NCI-H1436 (cell line): ENCODE measurements around the gene TMEM94.
"Not testable (repeated sequence)": the region's sequence is repeated elsewhere in the genome, so short reads cannot be mapped to it uniquely, and the experiment has no call there.

Experiments
- DNase-seq: peaks from one replicate; lab custom pipeline; 2025; lab: John Stamatoyannopoulos, UW

The TMEM94 gene

GRCh38 chr17:75445896-75446295 is 10.5 kb upstream of the TMEM94 start:
- not testable (repeated sequence) for DNase-seq

- DNase-seq, result no peak
Observed at GRCh38 chr17:75447951-75448856, 8.2 kb upstream of the TMEM94 start.

- DNase-seq, result no peak
Observed at GRCh38 chr17:75450270-75450669, 6.2 kb upstream of the TMEM94 start.

DNA sequence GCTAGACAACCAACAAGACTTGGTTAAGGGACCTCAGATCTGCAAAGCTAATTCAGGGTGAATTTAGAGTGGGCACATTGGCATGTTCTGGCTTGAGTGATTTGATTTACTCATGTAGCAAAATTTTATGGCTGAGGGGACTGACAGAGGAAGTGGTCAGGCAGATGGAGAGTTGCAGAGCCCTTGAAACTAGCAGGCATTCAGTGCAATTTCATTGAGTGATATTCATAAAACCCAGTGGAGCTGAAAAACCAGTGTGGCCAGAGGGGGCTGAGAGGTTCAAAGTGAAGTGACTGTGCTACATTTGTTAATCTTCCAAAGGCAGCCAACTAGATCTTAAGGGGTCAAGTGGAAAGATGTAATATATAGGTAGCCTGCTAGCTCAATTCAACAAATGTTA is 2.2 kb upstream of the TMEM94 start:
- DNase-seq, result no peak

GRCh38 chr17:75454672-75455071 is 1.8 kb upstream of the TMEM94 start:
- DNase-seq, result not testable (repeated sequence)

DNA sequence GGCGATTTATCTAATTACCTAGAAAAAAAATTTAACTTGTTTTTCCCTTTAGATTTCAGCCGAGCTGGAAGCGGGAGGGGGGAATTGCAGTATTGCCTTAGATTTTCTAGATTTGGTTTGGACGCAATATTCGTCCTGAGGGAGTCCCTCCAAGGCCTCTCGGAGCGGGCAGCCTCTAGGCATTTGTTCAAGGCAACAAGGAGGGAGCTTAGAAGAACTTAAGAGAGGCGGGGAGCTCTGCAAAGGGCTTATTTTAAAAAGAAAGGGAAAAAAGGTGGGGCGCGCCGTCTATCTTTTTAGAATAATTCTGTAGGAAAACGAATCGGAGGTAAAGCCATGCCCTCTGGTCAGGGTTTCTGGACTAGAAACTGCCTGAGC is 407 bp upstream of the TMEM94 start:
- DNase-seq, result peak; percentile 32

- DNase-seq, result peak; percentile 34
Observed at GRCh38 chr17:75457047-75457654, 716 bp downstream of the TMEM94 start.

DNA sequence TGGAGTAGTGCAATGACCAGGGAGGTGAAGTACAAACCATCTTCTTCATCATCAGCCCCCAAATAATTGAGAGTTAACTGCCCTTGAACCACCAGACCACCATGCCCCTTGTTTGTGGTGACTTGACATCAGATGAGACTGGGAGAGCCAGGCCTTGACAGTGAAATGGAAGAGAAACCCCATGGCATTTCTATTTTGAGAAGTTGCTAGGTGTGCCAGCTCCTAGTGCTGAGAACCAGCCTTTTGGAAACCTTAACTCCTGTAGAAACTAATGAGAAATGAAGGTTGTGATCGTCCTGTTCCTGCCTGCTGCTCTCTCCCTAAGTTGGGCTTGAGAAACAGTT is 2.8 kb downstream of the TMEM94 start:
- no peak for DNase-seq

GRCh38 chr17:75459590-75460267 is 3.3 kb downstream of the TMEM94 start:
- no peak for DNase-seq

- DNase-seq, result no peak
Observed at GRCh38 chr17:75460295-75460694, 3.9 kb downstream of the TMEM94 start.

DNA sequence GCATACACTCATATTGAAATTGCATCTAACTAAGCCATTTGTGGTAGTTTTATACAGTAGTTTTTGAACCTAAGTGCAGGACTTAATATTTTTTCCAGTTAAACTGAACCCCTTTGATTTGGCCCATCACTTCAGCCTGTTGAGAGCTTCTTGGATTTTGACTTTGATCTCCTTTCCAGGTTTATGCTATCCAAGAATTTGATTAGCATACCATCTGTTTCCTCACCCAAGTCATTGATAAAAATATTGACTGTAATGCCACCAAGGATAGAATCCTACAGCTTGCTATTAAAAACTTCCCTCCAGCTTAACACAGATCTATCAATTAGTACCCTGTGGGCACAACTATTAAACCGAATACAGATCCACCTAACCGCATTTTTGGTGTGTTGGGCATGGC is 7.2 kb downstream of the TMEM94 start:
- DNase-seq, result no peak

- DNase-seq, result no peak
Observed at GRCh38 chr17:75465039-75465438, 8.6 kb downstream of the TMEM94 start.

- no peak for DNase-seq
Observed at GRCh38 chr17:75468291-75468754, 11.9 kb downstream of the TMEM94 start.

- DNase-seq, result no peak
Observed at GRCh38 chr17:75468779-75469373, 12.4 kb downstream of the TMEM94 start.

DNA sequence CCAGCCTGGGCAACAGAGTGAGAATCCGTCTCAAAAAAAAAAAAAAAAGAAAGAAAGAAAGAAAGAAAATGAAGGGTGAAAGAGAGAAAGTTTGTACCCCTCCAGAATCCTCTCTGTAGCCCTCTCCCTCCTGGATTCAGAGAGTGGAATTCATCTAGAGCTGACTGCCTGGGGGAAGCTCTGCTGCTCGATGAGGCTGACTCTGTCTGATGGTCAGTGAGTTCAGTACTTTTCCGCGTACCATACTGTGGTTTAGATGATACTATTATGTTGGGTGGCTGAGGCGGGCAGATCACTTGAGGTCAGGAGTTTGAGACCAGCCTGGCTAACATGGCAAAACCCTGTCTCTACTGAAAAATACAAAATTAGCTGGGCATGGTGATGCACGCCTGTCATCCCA is 14.8 kb downstream of the TMEM94 start:
- no peak for DNase-seq

DNA sequence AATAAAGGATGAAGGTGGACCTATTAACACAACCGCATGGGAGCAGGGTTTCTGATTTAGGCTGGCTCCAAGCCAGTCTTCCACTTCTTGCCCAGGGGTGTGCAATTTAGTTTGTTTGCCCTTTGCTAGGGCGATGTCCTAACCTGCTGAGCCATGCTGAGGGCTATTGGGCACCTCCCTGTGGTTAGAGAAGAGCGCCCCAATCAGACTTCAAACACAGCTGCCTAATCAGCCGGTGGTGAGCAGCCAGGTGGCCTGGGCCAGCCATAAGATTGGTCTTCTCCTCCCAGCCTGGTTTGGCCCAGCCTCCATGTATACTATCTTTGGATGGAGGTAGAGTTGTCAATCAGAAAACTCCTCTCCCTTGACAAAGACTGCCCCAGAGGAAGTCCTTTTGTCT is 15.7 kb downstream of the TMEM94 start:
- DNase-seq, result peak; percentile 44

GRCh38 chr17:75473246-75473645 is 16.8 kb downstream of the TMEM94 start:
- no peak for DNase-seq

DNA sequence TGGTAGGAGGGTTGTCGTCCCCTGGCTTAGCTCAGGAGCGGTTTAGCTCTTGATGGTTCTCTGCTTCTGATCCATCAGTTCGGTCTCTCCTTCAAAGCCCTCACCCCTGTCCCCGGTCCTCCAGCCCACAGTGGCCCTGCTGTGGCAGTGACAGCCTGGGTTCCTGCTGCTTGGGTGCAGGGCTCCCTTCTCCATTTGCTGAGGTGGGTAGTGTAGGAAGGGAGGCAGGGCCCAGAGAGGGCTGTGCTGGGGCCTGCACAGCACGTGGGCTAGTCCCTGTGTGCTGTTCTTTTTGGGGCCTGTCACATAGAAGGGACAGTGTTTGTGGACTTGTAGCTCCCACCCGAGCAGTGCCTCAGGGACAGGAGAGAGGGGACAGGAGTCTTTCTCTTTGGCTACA is 18.3 kb downstream of the TMEM94 start:
- no peak for DNase-seq

DNA sequence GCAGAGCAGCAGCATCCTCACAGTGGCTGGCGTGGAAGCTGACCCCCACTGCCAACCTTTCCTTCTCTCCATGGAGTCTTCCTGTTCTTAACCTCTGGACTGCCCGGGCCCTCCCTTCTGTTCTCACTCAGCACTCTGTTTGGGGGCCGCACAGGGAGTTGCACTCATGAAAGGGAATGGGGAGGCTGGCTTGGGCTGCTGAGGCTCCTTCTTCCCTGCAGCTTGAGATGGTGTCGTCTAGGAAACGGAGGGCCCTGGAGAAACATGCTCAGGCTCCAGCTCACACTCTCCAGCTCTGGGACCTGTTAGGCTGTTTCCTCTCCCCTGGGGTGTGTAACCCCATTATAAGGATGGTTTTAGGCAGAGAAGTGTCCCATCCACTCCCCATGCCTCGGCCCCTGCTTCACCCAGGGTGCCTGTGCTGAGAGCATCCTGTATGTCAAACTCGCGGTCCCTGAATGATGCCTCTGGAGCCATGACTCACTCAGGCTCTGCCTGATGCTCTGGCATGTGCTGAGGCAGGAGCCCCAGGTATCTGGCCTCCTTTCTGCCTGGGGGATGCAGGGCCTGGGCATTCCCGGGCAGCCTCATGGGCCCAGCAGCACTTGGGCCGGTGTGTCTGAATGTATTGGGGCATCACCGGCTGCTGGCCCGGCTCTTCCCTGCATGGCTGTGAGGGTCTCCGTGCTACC is 18.9 kb downstream of the TMEM94 start:
- no peak for DNase-seq

DNA sequence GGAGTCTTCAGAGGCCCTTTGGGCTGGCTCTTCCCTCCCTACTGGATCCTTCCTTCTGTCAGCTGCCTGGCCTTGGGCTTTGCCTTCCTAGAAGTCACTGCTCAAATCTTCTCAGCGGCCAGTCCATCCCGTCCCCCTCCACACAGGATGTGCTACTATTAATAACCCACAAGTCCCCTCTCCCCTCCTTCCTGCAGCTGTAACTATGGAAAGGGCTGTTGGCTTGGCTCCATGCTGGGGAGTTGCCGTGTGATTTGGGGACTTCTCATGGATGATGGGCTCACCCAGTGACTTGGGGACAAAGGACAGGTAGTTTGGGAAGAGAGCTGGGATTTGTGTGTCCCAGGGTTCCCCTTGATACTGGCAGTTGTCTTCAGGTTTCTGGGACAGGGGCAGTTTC is 19.4 kb downstream of the TMEM94 start:
- DNase-seq, result no peak

- no peak for DNase-seq
Observed at GRCh38 chr17:75476271-75476671, 19.8 kb downstream of the TMEM94 start.
